GM20431 (cell line): ENCODE results near the gene SGTA.
"Not testable (repeated sequence)": the region's sequence is repeated elsewhere in the genome, so short reads cannot be mapped to it uniquely, and the experiment has no call there.

Source experiments
- in situ Hi-C: fragments of 300-500 bp; cut with MseI, MboI; formaldehyde crosslinking; loops from one replicate; pipeline ENCODE4 v1.15.0; 2020; ENCODE audit warnings: low sequenced_read_pairs; ENCODE audit not compliant: unreplicated experiment

The SGTA gene

DNA sequence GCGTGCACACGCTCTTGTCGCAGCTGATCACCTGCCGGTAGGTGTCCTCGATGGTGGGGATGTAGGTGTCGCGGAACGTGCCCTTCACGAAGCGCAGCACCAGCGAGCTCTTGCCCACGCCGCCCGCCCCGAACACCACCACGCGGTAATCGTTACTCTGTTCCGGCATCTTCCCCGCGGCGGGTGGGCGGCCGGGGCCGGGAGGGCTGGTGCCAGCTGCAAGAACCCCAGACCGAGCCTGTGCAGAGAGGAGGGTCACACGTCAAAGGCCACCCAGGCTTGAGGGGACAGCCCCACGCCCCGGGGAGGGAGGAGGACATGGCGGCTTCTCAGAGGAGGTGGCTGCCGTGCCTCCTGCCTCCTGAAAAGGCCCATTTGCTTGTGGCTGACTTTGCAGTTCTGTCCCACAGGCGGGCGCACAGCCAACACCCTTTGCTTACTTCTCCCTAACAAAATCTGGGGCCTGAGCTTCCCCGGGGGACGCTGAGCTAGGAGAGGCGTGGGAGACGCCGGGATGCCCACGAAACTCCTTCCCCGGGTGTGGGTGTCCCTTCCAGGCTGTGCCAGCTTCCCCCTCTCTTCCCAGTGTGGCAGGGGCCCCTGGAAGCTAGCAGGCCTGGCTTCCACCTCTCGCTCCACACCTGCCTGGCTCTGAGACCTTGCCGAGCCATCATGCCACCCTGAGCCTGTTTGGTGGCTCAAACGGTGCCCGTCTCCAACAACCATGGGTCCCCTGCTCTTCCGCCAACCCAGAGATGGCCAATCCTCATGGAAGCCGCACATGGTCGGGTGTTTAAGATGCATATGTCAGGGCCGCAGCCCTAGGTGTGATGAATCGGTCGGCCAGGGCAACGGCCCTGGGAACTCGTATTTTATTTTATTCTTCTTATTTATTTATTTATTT is 65.2 kb downstream of the SGTA start:
- in situ Hi-C loops, result no loop called here

DNA sequence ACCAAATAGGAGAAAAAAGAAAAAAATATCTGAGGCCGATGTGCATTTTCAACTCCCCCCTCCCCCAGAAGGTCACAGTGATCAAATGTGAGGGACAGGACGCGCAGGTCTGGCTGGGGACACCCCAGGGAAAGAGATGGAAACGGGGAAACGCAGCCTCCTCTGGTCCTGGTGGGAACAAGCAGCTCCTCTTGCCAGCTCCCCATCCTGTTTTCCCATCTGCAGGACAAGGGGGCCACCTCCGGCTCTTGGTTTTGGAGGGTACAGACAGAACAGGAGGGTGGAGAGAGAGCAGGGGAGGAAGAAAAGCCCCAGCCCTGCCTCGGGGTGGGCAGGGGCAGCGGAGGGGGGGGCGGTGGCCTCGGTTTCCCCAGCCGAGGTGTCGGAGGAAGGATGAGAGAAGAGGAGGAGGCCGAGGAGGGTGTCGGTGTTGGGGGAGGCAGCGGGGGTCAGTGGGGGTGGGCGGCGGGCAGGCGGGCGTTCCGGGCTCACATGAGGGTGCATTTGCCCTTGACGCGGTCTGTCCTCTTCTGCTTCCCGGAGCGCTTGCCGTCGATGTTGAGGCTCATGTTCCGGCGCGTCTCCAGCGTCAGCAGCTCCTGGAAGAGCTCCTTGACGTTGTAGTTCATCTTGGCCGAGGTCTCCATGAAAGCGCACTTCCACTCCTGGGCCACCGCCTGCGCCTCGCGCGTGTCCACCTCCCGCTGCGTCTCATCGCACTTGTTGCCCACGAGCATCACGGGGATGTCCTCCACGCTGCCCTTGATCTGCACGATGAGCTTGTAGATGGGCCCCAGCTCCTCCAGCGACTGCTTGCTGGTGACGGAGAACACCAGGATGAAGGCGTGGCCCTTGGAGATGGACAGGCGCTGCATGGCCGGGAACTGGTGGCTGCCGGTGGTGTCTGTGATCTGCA is 66.1 kb downstream of the SGTA start:
- in situ Hi-C loops, result no loop called here

- in situ Hi-C loops, result no loop called here
Observed at GRCh38 chr19:2716275-2716650, 66.8 kb downstream of the SGTA start.

GRCh38 chr19:2715470-2716274 is 67.4 kb downstream of the SGTA start:
- in situ Hi-C loops, result no loop called here

GRCh38 chr19:2714531-2715269 is 68.4 kb downstream of the SGTA start:
- in situ Hi-C loops, result no loop called here

DNA sequence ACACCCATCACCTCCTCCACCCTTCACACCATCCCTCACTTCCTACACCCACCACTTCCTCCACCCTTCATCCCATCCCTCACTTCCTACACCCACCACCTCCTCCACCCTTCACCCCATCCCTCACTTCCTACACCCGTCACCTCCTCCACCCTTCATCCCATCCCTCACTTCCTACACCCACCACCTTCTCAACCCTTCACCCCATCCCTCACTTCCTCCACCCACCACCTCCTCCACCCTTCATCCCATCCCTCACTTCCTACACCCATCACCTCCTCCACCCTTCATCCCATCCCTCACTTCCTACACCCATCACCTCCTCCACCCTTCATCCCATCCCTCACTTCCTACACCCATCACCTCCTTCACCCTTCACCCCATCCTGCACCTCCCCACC is 69.0 kb downstream of the SGTA start:
- in situ Hi-C loops, result not testable (repeated sequence)

- in situ Hi-C loops, result not testable (repeated sequence)
Observed at GRCh38 chr19:2713170-2713569, 69.9 kb downstream of the SGTA start.

GRCh38 chr19:2711875-2712205 is 71.2 kb downstream of the SGTA start:
- in situ Hi-C loops, result no loop called here

DNA sequence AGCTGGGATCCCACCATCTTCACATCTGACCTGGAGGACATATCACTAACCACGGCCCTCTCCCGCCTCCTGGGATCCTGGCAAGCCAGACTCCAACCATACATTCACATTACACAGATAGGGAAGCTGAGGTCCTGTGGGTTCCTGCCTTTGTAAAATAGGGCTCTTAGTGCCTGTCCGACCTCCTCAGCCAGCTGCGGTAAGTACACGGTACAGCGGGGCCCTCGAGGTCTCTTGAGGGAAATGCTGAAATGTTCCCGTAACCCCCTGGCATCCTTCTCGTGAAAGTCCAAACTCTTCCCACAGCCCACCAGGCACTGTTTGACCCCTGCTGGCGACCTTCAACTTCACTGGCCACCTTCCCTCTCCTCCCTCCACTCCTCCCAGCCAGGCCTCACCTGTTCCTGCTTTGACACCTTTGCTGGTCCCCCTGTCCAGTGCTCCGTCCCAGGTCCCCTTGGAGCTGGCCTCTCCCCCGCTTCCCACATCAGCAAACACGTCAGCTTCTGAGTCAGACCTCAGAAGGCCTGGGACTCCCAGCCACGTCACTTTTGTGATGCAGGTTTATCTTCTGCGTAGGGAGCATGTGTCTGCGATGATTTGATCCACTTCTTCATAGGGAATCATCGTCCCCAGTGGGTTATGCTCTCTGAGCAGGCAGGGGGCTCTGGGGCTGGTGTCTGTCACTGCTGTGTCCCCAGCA is 71.8 kb downstream of the SGTA start:
- in situ Hi-C loops, result no loop called here

GRCh38 chr19:2706251-2706650 is 76.8 kb downstream of the SGTA start:
- in situ Hi-C loops, result no loop called here
